ENCODE results near the gene NUCB1. TPM values are rescaled to one million over a fixed set of nuclear protein-coding genes. Genes with fewer than 3 reads are reported as not detected.
A peak's percentile ranks its signal among the peaks of the same experiment; 100 is the strongest.

The NUCB1 gene
- total RNA-seq, 1 donor from 2014 or later: 164 TPM

DNA sequence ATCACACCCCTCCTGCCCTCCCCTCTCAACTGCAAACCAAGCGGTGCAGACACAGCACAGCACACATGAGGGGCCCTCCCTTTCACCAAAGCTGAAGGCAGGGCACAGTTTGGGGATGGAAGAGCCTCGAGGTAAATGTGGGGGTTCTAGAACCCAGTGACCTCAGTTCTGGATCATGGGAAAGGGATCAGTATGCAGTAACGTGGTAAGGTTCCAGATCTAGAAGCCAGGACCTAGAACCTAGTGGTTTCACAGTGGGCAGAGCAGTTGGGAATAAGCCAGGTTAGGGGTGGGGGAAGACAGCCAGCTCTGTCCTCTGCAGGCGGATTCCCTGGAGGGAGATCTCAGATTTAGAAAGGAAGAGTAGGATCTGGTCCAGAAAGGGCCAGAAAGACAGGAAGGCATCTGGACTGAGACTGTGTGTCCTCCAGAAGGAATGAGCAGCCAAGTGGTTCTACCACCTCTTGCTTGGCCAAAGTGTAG, 68.1 kb downstream of the NUCB1 start:
- FAIRE-seq (no peak), DNase-seq (ENCODE audit: low read depth) (no peak)
- H3K27me3 ChIP-seq (ENCODE audit: insufficient read depth, low read length): no peaks in the 10 kb centered on the region
- Mint-ChIP-seq H3K4me1 (ENCODE audit: low read depth, unreplicated experiment) (peaks cover 27% of the 10 kb centered on the region), H3K36me3 (ENCODE audit: low read depth, unreplicated experiment) (peaks cover 32% of the 10 kb centered on the region), H3K4me3 (ENCODE audit: unreplicated experiment) (peak overlapping the region; percentile 99), H3K9me3 (ENCODE audit: unreplicated experiment) (no peaks in the 10 kb centered on the region), H3K27ac (ENCODE audit: unreplicated experiment) (peak overlapping the region; percentile 85), H3K27me3 (ENCODE audit: low read depth, unreplicated experiment) (no peaks in the 10 kb centered on the region)
- no peak overlapping the region for H3K4me3 ChIP-seq (ENCODE audit: insufficient read depth, low read depth, low read length)
- H3K9ac ChIP-seq (ENCODE audit: low read length): no peak overlapping the region
- H3K4me2 ChIP-seq (ENCODE audit: low read length): no peak overlapping the region
- H3K9me3 ChIP-seq (ENCODE audit: insufficient read depth, low read depth, low read length): no peaks in the 10 kb centered on the region
- peaks cover 20% of the 10 kb centered on the region for H3K79me2 ChIP-seq (ENCODE audit: insufficient read depth, low read length)
- peaks cover 11% of the 10 kb centered on the region for H3K36me3 ChIP-seq (ENCODE audit: insufficient read depth, low read length)
- TF ChIP-seq, protein P1, sequence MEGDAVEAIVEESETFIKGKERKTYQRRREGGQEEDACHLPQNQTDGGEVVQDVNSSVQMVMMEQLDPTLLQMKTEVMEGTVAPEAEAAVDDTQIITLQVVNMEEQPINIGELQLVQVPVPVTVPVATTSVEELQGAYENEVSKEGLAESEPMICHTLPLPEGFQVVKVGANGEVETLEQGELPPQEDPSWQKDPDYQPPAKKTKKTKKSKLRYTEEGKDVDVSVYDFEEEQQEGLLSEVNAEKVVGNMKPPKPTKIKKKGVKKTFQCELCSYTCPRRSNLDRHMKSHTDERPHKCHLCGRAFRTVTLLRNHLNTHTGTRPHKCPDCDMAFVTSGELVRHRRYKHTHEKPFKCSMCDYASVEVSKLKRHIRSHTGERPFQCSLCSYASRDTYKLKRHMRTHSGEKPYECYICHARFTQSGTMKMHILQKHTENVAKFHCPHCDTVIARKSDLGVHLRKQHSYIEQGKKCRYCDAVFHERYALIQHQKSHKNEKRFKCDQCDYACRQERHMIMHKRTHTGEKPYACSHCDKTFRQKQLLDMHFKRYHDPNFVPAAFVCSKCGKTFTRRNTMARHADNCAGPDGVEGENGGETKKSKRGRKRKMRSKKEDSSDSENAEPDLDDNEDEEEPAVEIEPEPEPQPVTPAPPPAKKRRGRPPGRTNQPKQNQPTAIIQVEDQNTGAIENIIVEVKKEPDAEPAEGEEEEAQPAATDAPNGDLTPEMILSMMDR (IDR thresholded peaks at IDR 0.05; ENCODE audit: insufficient read depth, low read depth, low read length): no peak
- no peak for TF ChIP-seq EZH2 (IDR thresholded peaks at IDR 0.05; ENCODE audit: insufficient read depth, low read length)
- H4K20me1 ChIP-seq (ENCODE audit: insufficient read depth, low read length): peaks cover 52% of the 10 kb centered on the region
- peaks cover 29% of the 10 kb centered on the region for H3K4me1 ChIP-seq (ENCODE audit: insufficient read depth, low read length)
- no peak overlapping the region for H2AFZ ChIP-seq (ENCODE audit: low read depth, low read length)
- no peak overlapping the region for H3K27ac ChIP-seq (ENCODE audit: low read depth, low read length)

DNA sequence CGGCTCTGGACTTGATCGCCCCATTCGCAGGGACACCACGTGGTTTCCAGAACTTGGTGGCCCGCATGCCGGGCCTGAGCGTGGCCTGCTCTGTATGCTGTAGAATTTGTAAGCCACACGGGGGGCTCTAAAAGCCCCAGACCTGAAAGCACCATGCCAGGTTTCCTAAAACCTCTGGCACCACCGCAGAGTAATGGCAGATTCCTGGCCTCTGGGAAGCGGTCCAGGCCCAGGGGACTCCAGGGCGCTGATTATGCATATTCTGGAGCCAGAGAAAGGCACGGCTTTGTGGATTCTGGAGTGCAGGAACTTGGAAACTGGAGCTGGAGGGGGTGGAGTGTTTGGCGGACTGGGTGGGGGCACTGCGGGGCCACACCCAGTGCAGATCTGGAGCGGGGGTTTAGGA, 68.7 kb downstream of the NUCB1 start:
- Histone ChIP-seq H3K9me3 (ENCODE audit: insufficient read depth, low read depth, low read length) (no peaks in the 10 kb centered on the region), H3K9ac (ENCODE audit: low read length) (no peak overlapping the region), H4K20me1 (ENCODE audit: insufficient read depth, low read length) (peaks cover 52% of the 10 kb centered on the region), H3K4me1 (ENCODE audit: insufficient read depth, low read length) (peaks cover 23% of the 10 kb centered on the region), H3K36me3 (ENCODE audit: insufficient read depth, low read length) (peaks cover 12% of the 10 kb centered on the region), H3K4me3 (ENCODE audit: insufficient read depth, low read depth, low read length) (no peak overlapping the region), H3K79me2 (ENCODE audit: insufficient read depth, low read length) (peaks cover 20% of the 10 kb centered on the region), H2AFZ (ENCODE audit: low read depth, low read length) (no peak overlapping the region), H3K27me3 (ENCODE audit: insufficient read depth, low read length) (no peaks in the 10 kb centered on the region), H3K27ac (ENCODE audit: low read depth, low read length) (no peak overlapping the region), H3K4me2 (ENCODE audit: low read length) (no peak overlapping the region)
- TF ChIP-seq, protein P1 (IDR thresholded peaks at IDR 0.05; ENCODE audit: insufficient read depth, low read depth, low read length): no peak
- no peak for TF ChIP-seq EZH2 (IDR thresholded peaks at IDR 0.05; ENCODE audit: insufficient read depth, low read length)
- no peaks in the 10 kb centered on the region for H3K9me3 Mint-ChIP-seq (ENCODE audit: unreplicated experiment)
- no peak overlapping the region for H3K4me3 Mint-ChIP-seq (ENCODE audit: unreplicated experiment)
- H3K4me1 Mint-ChIP-seq (ENCODE audit: low read depth, unreplicated experiment): peaks cover 23% of the 10 kb centered on the region
- no peaks in the 10 kb centered on the region for H3K27me3 Mint-ChIP-seq (ENCODE audit: low read depth, unreplicated experiment)
- no peak for DNase-seq (ENCODE audit: low read depth)
- FAIRE-seq: no peak
- no peak overlapping the region for H3K27ac Mint-ChIP-seq (ENCODE audit: unreplicated experiment)
- peaks cover 32% of the 10 kb centered on the region for H3K36me3 Mint-ChIP-seq (ENCODE audit: low read depth, unreplicated experiment)

DNA sequence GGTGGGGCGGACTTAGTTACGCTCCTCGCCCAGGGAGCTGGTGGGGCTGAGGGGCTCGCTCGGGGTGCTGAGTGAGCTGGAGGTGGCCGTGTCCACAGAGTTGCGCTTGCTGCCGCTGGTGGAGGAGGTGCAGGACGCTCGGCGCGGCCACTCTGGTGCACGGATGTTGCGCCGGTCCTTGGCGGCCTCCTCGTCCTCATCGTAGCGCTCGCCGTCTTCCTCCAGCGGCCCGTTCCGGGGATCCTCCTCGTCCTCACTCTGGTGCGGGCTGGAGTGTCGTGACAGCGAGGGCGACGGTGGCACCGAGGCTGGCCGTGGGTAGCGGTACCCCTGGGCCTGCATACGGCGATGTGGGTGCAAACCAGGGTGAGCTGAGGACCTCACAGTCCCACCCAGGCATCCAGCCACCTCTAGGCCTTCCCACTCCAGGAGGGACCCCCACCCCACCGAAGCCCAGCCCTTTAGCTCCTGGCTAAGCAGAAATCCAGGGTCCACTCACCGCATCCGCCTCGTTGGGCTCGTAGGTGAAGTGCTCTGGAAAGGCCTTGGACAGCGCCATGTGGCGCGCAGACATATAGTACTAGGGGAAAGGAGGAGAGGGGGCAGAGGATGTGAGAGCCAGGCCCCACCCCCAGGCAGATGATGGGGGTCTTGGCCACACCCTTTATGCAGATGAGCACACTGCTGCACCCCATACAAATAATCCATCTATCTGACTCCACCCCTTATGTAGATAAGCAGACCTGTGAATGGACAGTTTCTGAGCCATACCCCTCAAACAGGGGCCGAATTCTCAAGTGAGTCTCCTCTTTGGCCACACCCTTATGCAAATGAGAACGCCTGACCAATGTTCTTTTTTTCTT, 69.4 kb downstream of the NUCB1 start:
- no peak overlapping the region for H3K27ac ChIP-seq (ENCODE audit: low read depth, low read length)
- H3K4me3 ChIP-seq (ENCODE audit: insufficient read depth, low read depth, low read length): no peak overlapping the region
- no peak overlapping the region for H3K4me2 ChIP-seq (ENCODE audit: low read length)
- no peaks in the 10 kb centered on the region for H3K27me3 Mint-ChIP-seq (ENCODE audit: low read depth, unreplicated experiment)
- H4K20me1 ChIP-seq (ENCODE audit: insufficient read depth, low read length): peaks cover 52% of the 10 kb centered on the region
- no peak overlapping the region for H3K9ac ChIP-seq (ENCODE audit: low read length)
- peaks cover 16% of the 10 kb centered on the region for H3K4me1 Mint-ChIP-seq (ENCODE audit: low read depth, unreplicated experiment)
- H2AFZ ChIP-seq (ENCODE audit: low read depth, low read length): no peak overlapping the region
- no peak overlapping the region for H3K4me3 Mint-ChIP-seq (ENCODE audit: unreplicated experiment)
- H3K27ac Mint-ChIP-seq (ENCODE audit: unreplicated experiment): no peak overlapping the region
- no peaks in the 10 kb centered on the region for H3K27me3 ChIP-seq (ENCODE audit: insufficient read depth, low read length)
- H3K9me3 ChIP-seq (ENCODE audit: insufficient read depth, low read depth, low read length): no peaks in the 10 kb centered on the region
- no peak for DNase-seq (ENCODE audit: low read depth)
- H3K79me2 ChIP-seq (ENCODE audit: insufficient read depth, low read length): peaks cover 20% of the 10 kb centered on the region
- no peak for FAIRE-seq
- no peaks in the 10 kb centered on the region for H3K9me3 Mint-ChIP-seq (ENCODE audit: unreplicated experiment)
- peaks cover 16% of the 10 kb centered on the region for H3K4me1 ChIP-seq (ENCODE audit: insufficient read depth, low read length)
- H3K36me3 Mint-ChIP-seq (ENCODE audit: low read depth, unreplicated experiment): peaks cover 38% of the 10 kb centered on the region
- TF ChIP-seq EZH2 (IDR thresholded peaks at IDR 0.05; ENCODE audit: insufficient read depth, low read length): no peak
- TF ChIP-seq, protein P1 (IDR thresholded peaks at IDR 0.05; ENCODE audit: insufficient read depth, low read depth, low read length): no peak
- peaks cover 15% of the 10 kb centered on the region for H3K36me3 ChIP-seq (ENCODE audit: insufficient read depth, low read length)
